SK-N-SH treated with all-trans-retinoic acid at 6 μM for 48 hours (cell line): ENCODE results near the gene RWDD4.

Experiments
- ATAC-seq: fragments of 200-7000 bp; cut with Tn5 transposase; 3 replicates; pipeline ENCODE4 v1.9.1; 2020; ENCODE audit warnings: mild to moderate bottlenecking, moderate library complexity
- ARNTL ChIP-seq: fragments of 450-650 bp; formaldehyde crosslinking; IDR thresholded peaks from 2 replicates; pipeline ENCODE4 v1.5.0; 2020; ENCODE audit warnings: low read depth, mild to moderate bottlenecking, moderate library complexity, borderline replicate concordance
- BACH2 ChIP-seq: fragments of 250-450 bp; sonication (Bioruptor Pico); IDR thresholded peaks from 2 replicates; pipeline ENCODE4 v1.9.0; 2021; ENCODE audit warnings: mild to moderate bottlenecking, borderline replicate concordance
- CSDC2 ChIP-seq: fragments of 250-450 bp; sonication (Bioruptor Pico); IDR thresholded peaks from 2 replicates; pipeline ENCODE4 v1.5.0; 2020; ENCODE audit warnings: mild to moderate bottlenecking, moderate library complexity
- ESRRG ChIP-seq: fragments of 250-450 bp; sonication (Bioruptor Pico); IDR thresholded peaks from 2 replicates; pipeline ENCODE4 v1.6.1; 2021; ENCODE audit warnings: mild to moderate bottlenecking
- GLIS3 ChIP-seq: fragments of 250-450 bp; sonication (Bioruptor Pico); IDR thresholded peaks from 2 replicates; pipeline ENCODE4 v1.5.0; 2020; ENCODE audit warnings: mild to moderate bottlenecking, moderate library complexity
- ISL1 ChIP-seq: fragments of 250-450 bp; sonication (Bioruptor Pico); IDR thresholded peaks from 2 replicates; pipeline ENCODE4 v2.1.2; 2022; ENCODE audit warnings: mild to moderate bottlenecking, moderate library complexity
- OSR1 ChIP-seq: fragments of 250-450 bp; sonication (Bioruptor Pico); IDR thresholded peaks from 2 replicates; pipeline ENCODE4 v1.8.0; 2022; ENCODE audit warnings: moderate library complexity, mild to moderate bottlenecking, inconsistent platforms
- PPARA ChIP-seq: fragments of 250-450 bp; sonication (Bioruptor Pico); IDR thresholded peaks from 2 replicates; pipeline ENCODE4 v1.5.0; 2020; ENCODE audit warnings: mild to moderate bottlenecking, borderline replicate concordance
- RARB ChIP-seq: fragments of 250-450 bp; sonication (Bioruptor Pico); IDR thresholded peaks from 2 replicates; pipeline ENCODE4 v1.8.0; 2021; ENCODE audit warnings: mild to moderate bottlenecking, moderate library complexity
- SNAI2 ChIP-seq: fragments of 250-450 bp; sonication (Bioruptor Pico); IDR thresholded peaks from 2 replicates; pipeline ENCODE4 v1.5.0; 2020; ENCODE audit warnings: mild to moderate bottlenecking, moderate library complexity
- TCF4 ChIP-seq: fragments of 250-450 bp; sonication (Bioruptor Pico); IDR thresholded peaks from 2 replicates; pipeline ENCODE4 v1.8.0; 2021; ENCODE audit warnings: mild to moderate bottlenecking, moderate library complexity, borderline replicate concordance
- TOX ChIP-seq: fragments of 250-450 bp; sonication (Bioruptor Pico); IDR thresholded peaks from 2 replicates; pipeline ENCODE4 v1.8.0; 2021; ENCODE audit warnings: mild to moderate bottlenecking, moderate library complexity, borderline replicate concordance
- ZC3H10 ChIP-seq: fragments of 250-450 bp; sonication (Bioruptor Pico); IDR thresholded peaks from 2 replicates; pipeline ENCODE4 v1.5.1; 2021; ENCODE audit warnings: mild to moderate bottlenecking, moderate library complexity
- ZFP3 ChIP-seq: fragments of 250-450 bp; sonication (Bioruptor Pico); IDR thresholded peaks from 2 replicates; pipeline ENCODE4 v1.5.0; 2020; ENCODE audit warnings: mild to moderate bottlenecking, moderate library complexity
- ZFP30 ChIP-seq: fragments of 450-650 bp; formaldehyde crosslinking; IDR thresholded peaks from 2 replicates; pipeline ENCODE4 v1.5.0; 2022; ENCODE audit warnings: mild to moderate bottlenecking, moderate library complexity
- ZNF565 ChIP-seq: fragments of 450-650 bp; formaldehyde crosslinking; conservative IDR thresholded peaks from 2 replicates; pipeline ENCODE4 v1.5.0; 2020; ENCODE audit warnings: low read depth, mild to moderate bottlenecking, moderate library complexity
- ZNF70 ChIP-seq: fragments of 450-650 bp; formaldehyde crosslinking; IDR thresholded peaks from 2 replicates; pipeline ENCODE4 v1.5.0; 2020; ENCODE audit warnings: mild to moderate bottlenecking, moderate library complexity
- ZNF8 ChIP-seq: fragments of 450-650 bp; formaldehyde crosslinking; IDR thresholded peaks from 2 replicates; pipeline ENCODE4 v1.5.0; 2020; ENCODE audit warnings: mild to moderate bottlenecking, moderate library complexity
- TF ChIP-seq, protein P1 (sequence below): fragments of 250-450 bp; sonication (Bioruptor Pico); IDR thresholded peaks from 2 replicates; pipeline ENCODE4 v1.5.1; 2021; ENCODE audit warnings: mild to moderate bottlenecking, moderate library complexity
- TF ChIP-seq, protein P2 (sequence below): fragments of 250-450 bp; sonication (Bioruptor Pico); IDR thresholded peaks from 2 replicates; pipeline ENCODE4 v1.5.0; 2020; ENCODE audit warnings: mild to moderate bottlenecking, moderate library complexity
- TF ChIP-seq, protein P3 (sequence below): fragments of 250-450 bp; sonication (Bioruptor Pico); IDR thresholded peaks from 2 replicates; pipeline ENCODE4 v1.8.0; 2021; ENCODE audit warnings: low read depth, mild to moderate bottlenecking, moderate library complexity, borderline replicate concordance
- TF ChIP-seq, protein P4 (sequence below): fragments of 250-450 bp; sonication (Bioruptor Pico); IDR thresholded peaks from 2 replicates; pipeline ENCODE4 v1.5.1; 2020; ENCODE audit warnings: low read depth, mild to moderate bottlenecking, moderate library complexity
- TF ChIP-seq, protein P5 (sequence below): fragments of 250-450 bp; sonication (Bioruptor Pico); IDR thresholded peaks from 2 replicates; pipeline ENCODE4 v1.8.0; 2020; ENCODE audit warnings: mild to moderate bottlenecking, moderate library complexity, borderline replicate concordance

RWDD4 gene

DNA sequence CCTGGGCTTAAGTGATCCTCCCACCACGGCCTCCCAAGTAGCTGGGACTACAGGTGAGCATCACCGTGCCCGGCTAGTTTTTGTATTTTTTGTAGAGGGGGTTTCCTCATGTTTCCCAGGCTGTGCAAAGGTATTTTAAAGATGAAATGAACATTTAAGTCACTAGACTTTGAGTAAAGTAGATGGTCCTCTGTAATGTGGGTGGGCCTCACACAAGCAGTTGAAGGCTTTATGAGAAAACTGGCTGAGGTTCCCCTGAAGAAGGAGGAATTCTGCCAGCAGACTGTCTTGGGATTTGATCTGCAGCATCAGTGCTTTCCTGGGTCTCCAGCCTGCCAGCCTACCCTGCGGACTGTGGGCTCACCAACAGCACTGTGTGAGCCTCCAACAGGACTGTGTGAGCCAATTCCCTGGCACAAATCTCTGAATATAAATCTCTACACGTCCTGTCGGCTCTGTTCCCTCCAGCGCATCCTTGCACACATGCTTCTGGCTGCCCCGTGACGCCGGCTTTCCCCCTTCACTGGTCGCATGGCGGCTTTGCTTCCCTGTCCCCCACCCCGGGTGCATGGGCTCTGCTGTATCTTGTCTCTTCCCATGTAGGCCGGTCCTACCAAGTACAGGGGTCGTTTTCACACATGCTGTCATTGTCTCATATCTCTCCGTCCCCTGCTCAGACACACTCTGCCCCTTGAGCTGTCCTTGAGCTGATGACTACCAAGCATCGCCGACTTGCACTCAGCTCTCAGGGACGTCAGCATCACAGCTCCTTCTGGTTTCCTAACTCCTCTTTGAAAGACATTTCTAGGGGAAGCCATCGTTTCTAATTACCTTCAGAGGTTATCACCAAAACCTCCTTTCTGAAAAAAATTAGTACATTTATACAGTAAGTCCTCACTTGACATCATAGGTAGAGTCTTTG lies 46.4 kb downstream of the RWDD4 start (continued):
- TF ChIP-seq, protein P1, sequence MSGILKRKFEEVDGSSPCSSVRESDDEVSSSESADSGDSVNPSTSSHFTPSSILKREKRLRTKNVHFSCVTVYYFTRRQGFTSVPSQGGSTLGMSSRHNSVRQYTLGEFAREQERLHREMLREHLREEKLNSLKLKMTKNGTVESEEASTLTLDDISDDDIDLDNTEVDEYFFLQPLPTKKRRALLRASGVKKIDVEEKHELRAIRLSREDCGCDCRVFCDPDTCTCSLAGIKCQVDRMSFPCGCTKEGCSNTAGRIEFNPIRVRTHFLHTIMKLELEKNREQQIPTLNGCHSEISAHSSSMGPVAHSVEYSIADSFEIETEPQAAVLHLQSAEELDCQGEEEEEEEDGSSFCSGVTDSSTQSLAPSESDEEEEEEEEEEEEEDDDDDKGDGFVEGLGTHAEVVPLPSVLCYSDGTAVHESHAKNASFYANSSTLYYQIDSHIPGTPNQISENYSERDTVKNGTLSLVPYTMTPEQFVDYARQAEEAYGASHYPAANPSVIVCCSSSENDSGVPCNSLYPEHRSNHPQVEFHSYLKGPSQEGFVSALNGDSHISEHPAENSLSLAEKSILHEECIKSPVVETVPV (CRISPR knock-in tag) = no peak
- TF ChIP-seq TOX (no peak), GLIS3 (no peak)

DNA sequence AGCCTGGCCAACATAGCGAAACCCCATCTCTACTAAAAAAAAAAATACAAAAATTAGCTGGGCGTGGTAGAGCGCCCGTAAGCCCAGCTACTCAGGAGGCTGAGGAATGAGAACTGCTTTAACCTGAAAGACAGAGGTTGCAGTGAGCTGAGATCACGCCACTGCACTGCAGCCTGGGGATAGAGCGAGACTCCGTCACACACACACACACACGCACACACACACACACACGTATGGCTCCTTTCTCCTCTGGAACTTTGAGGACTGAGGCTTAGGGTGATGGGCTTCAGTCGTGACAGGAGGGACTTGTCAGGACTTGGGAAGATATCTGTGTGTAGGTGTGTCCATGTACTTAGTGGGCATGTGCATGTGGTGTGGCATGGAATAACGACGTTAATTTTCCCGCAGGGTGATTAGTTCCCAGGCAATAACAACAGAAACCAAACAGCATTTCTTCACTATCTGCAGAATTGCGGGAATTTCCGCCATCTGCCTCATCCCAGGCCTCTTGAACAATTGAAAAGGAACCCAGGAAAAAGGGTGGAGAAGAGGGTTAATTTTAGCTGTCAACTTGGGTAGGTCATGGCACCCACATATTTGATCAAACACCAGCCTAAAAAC lies 47.7 kb downstream of the RWDD4 start:
- ATAC-seq = no peak
- no peak for TF ChIP-seq ARNTL (CRISPR knock-in tag)
- TF ChIP-seq OSR1 (CRISPR knock-in tag) = no peak
- TF ChIP-seq ZNF70 = no peak
- no peak for TF ChIP-seq ZFP3 (CRISPR knock-in tag)
- TF ChIP-seq, protein P2, sequence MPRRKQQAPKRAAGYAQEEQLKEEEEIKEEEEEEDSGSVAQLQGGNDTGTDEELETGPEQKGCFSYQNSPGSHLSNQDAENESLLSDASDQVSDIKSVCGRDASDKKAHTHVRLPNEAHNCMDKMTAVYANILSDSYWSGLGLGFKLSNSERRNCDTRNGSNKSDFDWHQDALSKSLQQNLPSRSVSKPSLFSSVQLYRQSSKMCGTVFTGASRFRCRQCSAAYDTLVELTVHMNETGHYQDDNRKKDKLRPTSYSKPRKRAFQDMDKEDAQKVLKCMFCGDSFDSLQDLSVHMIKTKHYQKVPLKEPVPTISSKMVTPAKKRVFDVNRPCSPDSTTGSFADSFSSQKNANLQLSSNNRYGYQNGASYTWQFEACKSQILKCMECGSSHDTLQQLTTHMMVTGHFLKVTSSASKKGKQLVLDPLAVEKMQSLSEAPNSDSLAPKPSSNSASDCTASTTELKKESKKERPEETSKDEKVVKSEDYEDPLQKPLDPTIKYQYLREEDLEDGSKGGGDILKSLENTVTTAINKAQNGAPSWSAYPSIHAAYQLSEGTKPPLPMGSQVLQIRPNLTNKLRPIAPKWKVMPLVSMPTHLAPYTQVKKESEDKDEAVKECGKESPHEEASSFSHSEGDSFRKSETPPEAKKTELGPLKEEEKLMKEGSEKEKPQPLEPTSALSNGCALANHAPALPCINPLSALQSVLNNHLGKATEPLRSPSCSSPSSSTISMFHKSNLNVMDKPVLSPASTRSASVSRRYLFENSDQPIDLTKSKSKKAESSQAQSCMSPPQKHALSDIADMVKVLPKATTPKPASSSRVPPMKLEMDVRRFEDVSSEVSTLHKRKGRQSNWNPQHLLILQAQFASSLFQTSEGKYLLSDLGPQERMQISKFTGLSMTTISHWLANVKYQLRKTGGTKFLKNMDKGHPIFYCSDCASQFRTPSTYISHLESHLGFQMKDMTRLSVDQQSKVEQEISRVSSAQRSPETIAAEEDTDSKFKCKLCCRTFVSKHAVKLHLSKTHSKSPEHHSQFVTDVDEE (CRISPR knock-in tag) = no peak
- TF ChIP-seq ZFP30 = no peak
- no peak for TF ChIP-seq ISL1 (CRISPR knock-in tag)
- TF ChIP-seq GLIS3 = no peak
- no peak for TF ChIP-seq SNAI2
- TF ChIP-seq, protein P1 (CRISPR knock-in tag) = no peak
- TF ChIP-seq, protein P3, sequence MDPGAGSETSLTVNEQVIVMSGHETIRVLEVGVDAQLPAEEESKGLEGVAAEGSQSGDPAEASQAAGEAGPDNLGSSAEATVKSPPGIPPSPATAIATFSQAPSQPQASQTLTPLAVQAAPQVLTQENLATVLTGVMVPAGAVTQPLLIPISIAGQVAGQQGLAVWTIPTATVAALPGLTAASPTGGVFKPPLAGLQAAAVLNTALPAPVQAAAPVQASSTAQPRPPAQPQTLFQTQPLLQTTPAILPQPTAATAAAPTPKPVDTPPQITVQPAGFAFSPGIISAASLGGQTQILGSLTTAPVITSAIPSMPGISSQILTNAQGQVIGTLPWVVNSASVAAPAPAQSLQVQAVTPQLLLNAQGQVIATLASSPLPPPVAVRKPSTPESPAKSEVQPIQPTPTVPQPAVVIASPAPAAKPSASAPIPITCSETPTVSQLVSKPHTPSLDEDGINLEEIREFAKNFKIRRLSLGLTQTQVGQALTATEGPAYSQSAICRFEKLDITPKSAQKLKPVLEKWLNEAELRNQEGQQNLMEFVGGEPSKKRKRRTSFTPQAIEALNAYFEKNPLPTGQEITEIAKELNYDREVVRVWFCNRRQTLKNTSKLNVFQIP = no peak
- no peak for TF ChIP-seq PPARA (CRISPR knock-in tag)
- no peak for TF ChIP-seq BACH2 (CRISPR knock-in tag)
- no peak for TF ChIP-seq CSDC2
- no peak for TF ChIP-seq ZNF565 (CRISPR knock-in tag)
- no peak for TF ChIP-seq RARB (CRISPR knock-in tag)
- TF ChIP-seq ZC3H10 = no peak
- no peak for TF ChIP-seq ZNF8 (CRISPR knock-in tag)

DNA sequence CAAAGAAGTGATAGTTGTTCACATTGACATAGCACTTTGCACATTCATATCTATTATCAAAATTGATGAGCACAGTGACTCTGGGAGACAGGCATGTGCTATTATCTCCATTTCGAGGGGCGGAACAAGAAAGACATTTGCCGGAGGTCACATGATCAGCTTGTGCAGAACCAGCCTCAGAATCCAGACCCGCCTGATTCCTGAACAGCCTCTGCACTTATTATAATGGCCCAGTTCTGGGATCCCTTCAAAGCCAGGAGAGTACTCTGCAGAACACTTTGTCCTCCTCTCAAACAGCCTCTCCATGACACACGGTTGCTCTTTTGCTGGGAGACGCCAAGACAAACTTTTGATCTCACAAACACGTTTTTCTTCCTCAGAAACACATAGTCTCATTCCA lies 48.4 kb downstream of the RWDD4 start:
- 0 out of 3 replicates have a peak, but pooled peaks have one; percentile 21 for ATAC-seq
- TF ChIP-seq, protein P4, sequence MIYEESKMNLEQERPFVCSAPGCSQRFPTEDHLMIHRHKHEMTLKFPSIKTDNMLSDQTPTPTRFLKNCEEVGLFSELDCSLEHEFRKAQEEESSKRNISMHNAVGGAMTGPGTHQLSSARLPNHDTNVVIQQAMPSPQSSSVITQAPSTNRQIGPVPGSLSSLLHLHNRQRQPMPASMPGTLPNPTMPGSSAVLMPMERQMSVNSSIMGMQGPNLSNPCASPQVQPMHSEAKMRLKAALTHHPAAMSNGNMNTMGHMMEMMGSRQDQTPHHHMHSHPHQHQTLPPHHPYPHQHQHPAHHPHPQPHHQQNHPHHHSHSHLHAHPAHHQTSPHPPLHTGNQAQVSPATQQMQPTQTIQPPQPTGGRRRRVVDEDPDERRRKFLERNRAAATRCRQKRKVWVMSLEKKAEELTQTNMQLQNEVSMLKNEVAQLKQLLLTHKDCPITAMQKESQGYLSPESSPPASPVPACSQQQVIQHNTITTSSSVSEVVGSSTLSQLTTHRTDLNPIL (CRISPR knock-in tag) = no peak
- TF ChIP-seq ISL1 (CRISPR knock-in tag) (no peak), BACH2 (CRISPR knock-in tag) (no peak), ARNTL (CRISPR knock-in tag) (no peak), ESRRG (CRISPR knock-in tag) (no peak), PPARA (CRISPR knock-in tag) (no peak), ZFP30 (no peak), CSDC2 (no peak), ZC3H10 (no peak), TCF4 (CRISPR knock-in tag) (no peak), GLIS3 (no peak)
- TF ChIP-seq, protein P5, sequence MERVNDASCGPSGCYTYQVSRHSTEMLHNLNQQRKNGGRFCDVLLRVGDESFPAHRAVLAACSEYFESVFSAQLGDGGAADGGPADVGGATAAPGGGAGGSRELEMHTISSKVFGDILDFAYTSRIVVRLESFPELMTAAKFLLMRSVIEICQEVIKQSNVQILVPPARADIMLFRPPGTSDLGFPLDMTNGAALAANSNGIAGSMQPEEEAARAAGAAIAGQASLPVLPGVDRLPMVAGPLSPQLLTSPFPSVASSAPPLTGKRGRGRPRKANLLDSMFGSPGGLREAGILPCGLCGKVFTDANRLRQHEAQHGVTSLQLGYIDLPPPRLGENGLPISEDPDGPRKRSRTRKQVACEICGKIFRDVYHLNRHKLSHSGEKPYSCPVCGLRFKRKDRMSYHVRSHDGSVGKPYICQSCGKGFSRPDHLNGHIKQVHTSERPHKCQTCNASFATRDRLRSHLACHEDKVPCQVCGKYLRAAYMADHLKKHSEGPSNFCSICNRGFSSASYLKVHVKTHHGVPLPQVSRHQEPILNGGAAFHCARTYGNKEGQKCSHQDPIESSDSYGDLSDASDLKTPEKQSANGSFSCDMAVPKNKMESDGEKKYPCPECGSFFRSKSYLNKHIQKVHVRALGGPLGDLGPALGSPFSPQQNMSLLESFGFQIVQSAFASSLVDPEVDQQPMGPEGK (CRISPR knock-in tag) = no peak
- TF ChIP-seq, protein P1 (CRISPR knock-in tag) = no peak
